ENCODE data around the gene ARFGAP1. TPM values are rescaled to one million over a fixed set of nuclear protein-coding genes. Genes with fewer than 3 reads are reported as not detected.

ARFGAP1 gene
- total and polyA plus RNA-seq, 2 of the 4 experiments (the other 2 are of a cell fraction) = 59.1 to 194 TPM

DNA sequence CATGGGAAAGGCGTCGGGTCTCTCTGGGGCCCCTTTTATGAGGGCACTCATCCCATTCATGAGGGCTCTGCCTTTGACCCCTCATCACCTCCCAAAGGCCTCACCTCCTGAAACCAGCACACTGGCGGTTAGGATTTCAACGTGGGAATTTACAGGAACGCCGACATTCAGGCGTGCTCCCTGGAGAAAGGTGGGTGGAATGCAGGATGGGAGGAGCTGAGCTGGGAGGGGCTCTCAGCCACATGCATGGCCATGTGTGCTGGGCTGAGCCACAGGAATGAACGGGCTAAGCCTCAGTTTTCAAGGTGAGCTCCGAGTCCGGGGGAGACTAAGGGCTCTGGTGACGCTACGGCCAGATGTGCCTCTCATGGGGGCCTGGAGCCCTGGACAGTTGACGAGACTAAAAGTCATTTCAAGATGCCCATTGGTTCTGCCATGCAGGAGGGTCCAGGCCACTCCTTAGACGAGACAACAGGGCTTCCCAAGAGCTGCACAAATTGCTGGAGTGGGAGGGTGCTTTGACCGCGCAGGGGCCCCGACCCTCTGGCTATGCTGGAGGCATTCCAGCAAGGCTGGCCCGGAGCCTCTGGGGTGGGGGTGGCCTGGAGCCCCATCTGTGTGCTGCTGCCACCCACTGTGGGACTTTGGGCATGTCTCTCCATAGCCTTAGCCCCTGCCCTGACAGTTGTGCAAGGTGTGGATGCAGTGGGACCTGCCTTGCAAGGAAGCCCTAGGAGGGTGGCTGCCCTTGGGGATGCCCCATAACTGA is 3.8 kb upstream of the ARFGAP1 start:
- H2BK20ac ChIP-seq (ENCODE audit: low read depth, low read length) = no peak overlapping the region
- H3K9ac ChIP-seq (ENCODE audit: low read depth, low read length) = no peak overlapping the region
- no peak overlapping the region for H2AK9ac ChIP-seq (replicated peaks; ENCODE audit: low read depth, low read length, poor library complexity)
- no peak overlapping the region for H4K91ac ChIP-seq (ENCODE audit: insufficient read depth, low read depth, low read length)
- no peak overlapping the region for H2BK15ac ChIP-seq (ENCODE audit: low read depth, low read length)
- in situ Hi-C loops (cut with MboI; ENCODE audit: low sequenced_read_pairs) = no loop called here
- 0 out of 2 replicates have a peak, but pooled peaks cover 2% of the 10 kb centered on the region for H3K9me1 ChIP-seq (ENCODE audit: insufficient read depth, low read length)
- 50% methylated on average over 2 of the region's 18 CpGs; no CpG with 5 or more reads in 1 of the 2 experiments for WGBS, 2 experiments (ENCODE audit: extremely low coverage in 2 of 2, insufficient read length in 1 of 2)
- no peak overlapping the region for H2BK120ac ChIP-seq (ENCODE audit: low read depth, low read length)
- no peak overlapping the region for H3K56ac ChIP-seq (ENCODE audit: extremely low read depth, insufficient read depth, low read length)
- H3K14ac ChIP-seq (replicated peaks; ENCODE audit: low read depth, low read length) = no peak overlapping the region
- no peak overlapping the region for H2AK5ac ChIP-seq (ENCODE audit: low read depth, low read length)
- peaks cover 8% of the 10 kb centered on the region for H4K20me1 ChIP-seq (ENCODE audit: insufficient read depth, low read length)
- H3K79me1 ChIP-seq (ENCODE audit: low read depth in 1 of 2, low read length in 2 of 2) = peaks cover 0 to 15% of the 10 kb centered on the region in 2 experiments; a peak in 3 of 4 replicates
- TF ChIP-seq RCOR1 (IDR thresholded peaks at IDR 0.05; ENCODE audit: insufficient replicate concordance, low read length) = no peak
- no peak for TF ChIP-seq MXI1 (IDR thresholded peaks at IDR 0.05; ENCODE audit: borderline replicate concordance, low read depth, low read length)
- no peak for TF ChIP-seq CHD1 (IDR thresholded peaks at IDR 0.05; ENCODE audit: low read depth, low read length)
- TF ChIP-seq RAD21 (IDR thresholded peaks at IDR 0.05; ENCODE audit: low read length) = no peak
- no peak for TF ChIP-seq ELK1 (IDR thresholded peaks at IDR 0.05; ENCODE audit: borderline replicate concordance, low read depth, low read length)
- no peak for TF ChIP-seq POLR2A (IDR thresholded peaks at IDR 0.05; ENCODE audit: low read depth, low read length)
- TF ChIP-seq SMC3 (IDR thresholded peaks at IDR 0.05; ENCODE audit: low read depth, low read length) = no peak
- TF ChIP-seq CTCF (conservative IDR thresholded peaks at IDR 0.05; ENCODE audit: low read depth, low read length) = no peak
- no peak for TF ChIP-seq FOS (IDR thresholded peaks at IDR 0.05; ENCODE audit: low read depth, low read length)
- TF ChIP-seq MAZ (IDR thresholded peaks at IDR 0.05; ENCODE audit: borderline replicate concordance, low read depth, low read length) = no peak
- no peak for TF ChIP-seq USF2 (IDR thresholded peaks at IDR 0.05; ENCODE audit: low read depth, low read length)
- no peak for TF ChIP-seq BHLHE40 (IDR thresholded peaks at IDR 0.05; ENCODE audit: low read depth, low read length)
- no peak for TF ChIP-seq NFE2L2 (IDR thresholded peaks at IDR 0.05; ENCODE audit: low read depth, low read length)
- no peak for TF ChIP-seq CEBPB (IDR thresholded peaks at IDR 0.05; ENCODE audit: low read depth, low read length)
- no peak for TF ChIP-seq RFX5 (IDR thresholded peaks at IDR 0.05; ENCODE audit: low read depth, low read length)
- no peak for TF ChIP-seq MAFK (IDR thresholded peaks at IDR 0.05; ENCODE audit: low read depth, low read length)
- no TSS peak for BruUV-seq (replicated peaks)
- no peak overlapping the region for H3K4me3 ChIP-seq (ENCODE audit: insufficient read depth, low read depth, low read length)
- ChIA-PET CTCF (no interaction called here), POLR2A (ENCODE audit: unreplicated experiment) (no interaction called here)
- H3K36me3 ChIP-seq (ENCODE audit: control insufficient read depth, insufficient read depth, low read length) = no peaks in the 10 kb centered on the region
- no peak overlapping the region for H3K23ac ChIP-seq (ENCODE audit: low read depth, low read length)
- H3K27ac ChIP-seq (ENCODE audit: insufficient read depth, low read length) = no peak overlapping the region
- H3K18ac ChIP-seq (ENCODE audit: low read depth, low read length) = no peak overlapping the region
- H4K5ac ChIP-seq (ENCODE audit: low read depth, low read length) = no peak overlapping the region
- H2BK5ac ChIP-seq (ENCODE audit: low read depth, low read length, poor library complexity, severe bottlenecking) = no peak overlapping the region
- peaks cover 3% of the 10 kb centered on the region for H3K4me1 ChIP-seq (ENCODE audit: control insufficient read depth, insufficient read depth, low read length)
- no peaks in the 10 kb centered on the region for H3K9me3 ChIP-seq (ENCODE audit: control insufficient read depth, insufficient read depth, low read length)
- H2AFZ ChIP-seq (replicated peaks; ENCODE audit: low read length, poor library complexity) = no peak overlapping the region
- H3K4me2 ChIP-seq (ENCODE audit: low read depth, low read length) = no peak overlapping the region
- intact Hi-C loops (cut with micrococcal nuclease) = no loop called here
- dilution Hi-C loops (cut with HindIII; ENCODE audit: low sequenced_read_pairs, unreplicated experiment) = no loop called here
- H4K8ac ChIP-seq (ENCODE audit: low read depth in 2 of 2, low read length in 2 of 2) = no peak overlapping the region
- no peak for ATAC-seq (ENCODE audit: low read depth)
- H3K4ac ChIP-seq (ENCODE audit: low read depth, low read length) = no peak overlapping the region
- peaks cover 25% of the 10 kb centered on the region for H3K27me3 ChIP-seq (ENCODE audit: control insufficient read depth, insufficient read depth, low read length)
- DNase-seq = no peak
